Thoracic aorta (tissue), 2 donors: ENCODE measurements around the gene TFAP2C. TPM values are rescaled to one million over a fixed set of nuclear protein-coding genes. Genes with fewer than 3 reads are reported as not detected.

Source experiments
- ATAC-seq: fragments of 150-250 bp; one replicate; pipeline ENCODE4 v1.8.0; 2017; ENCODE audit warnings: low read depth; ENCODE audit not compliant: insufficient number of reproducible peaks, low FRiP score
- DNase-seq: peaks from one replicate; pipeline ENCODE4 v3.0.0-alpha.2; 2020; ENCODE audit warnings: low spot score
- H3K27ac ChIP-seq, 2 donors: fragments of 200-600 bp; sonication (generic); 1 replicate in 1 of 2; 2 replicates in 1 of 2; pipeline ENCODE4 v1.5.1; 2016; ENCODE audit warnings: mild to moderate bottlenecking in 2 of 2, moderate library complexity in 2 of 2
- H3K27me3 ChIP-seq: fragments of 200-600 bp; sonication (generic); replicated peaks from 2 replicates; pipeline ENCODE4 v1.6.0; 2016; ENCODE audit warnings: mild to moderate bottlenecking; ENCODE audit not compliant: insufficient read depth
- H3K36me3 ChIP-seq: fragments of 200-600 bp; sonication (generic); one replicate; pipeline ENCODE4 v1.5.1; 2016
- H3K4me1 ChIP-seq, 2 donors: fragments of 200-600 bp; sonication (generic); 1 replicate in 1 of 2; 2 replicates in 1 of 2; pipeline versions ENCODE4 v1.5.1 to v1.6.0; 2016; ENCODE audit warnings: low read depth in 2 of 2, mild to moderate bottlenecking in 1 of 2; ENCODE audit not compliant: control insufficient read depth in 1 of 2
- H3K4me3 ChIP-seq: fragments of 200-600 bp; sonication (generic); 2 replicates; pipeline ENCODE4 v1.5.1; 2016; ENCODE audit warnings: mild to moderate bottlenecking
- H3K9me3 ChIP-seq: fragments of 200-600 bp; sonication (generic); 2 replicates; pipeline ENCODE4 v1.5.1; 2016
- total RNA-seq, 2 donors: library from RNA; depleted of rRNA; stranded (reverse); fragments of >200 nt; gene quantifications; one replicate each; pipeline versions ENCODE4 v1.1.0 to v1.2.3, GENCODE V29; 2016
- TF ChIP-seq, protein P1 (sequence below): fragments of 200-600 bp; sonication (generic); IDR thresholded peaks from one replicate; pipeline ENCODE4 v1.5.1; 2019; ENCODE audit warnings: antibody characterized with exemption

The TFAP2C gene
- total RNA-seq, 2 donors from 2014 or later, result 0.49 to 2.0 TPM

DNA sequence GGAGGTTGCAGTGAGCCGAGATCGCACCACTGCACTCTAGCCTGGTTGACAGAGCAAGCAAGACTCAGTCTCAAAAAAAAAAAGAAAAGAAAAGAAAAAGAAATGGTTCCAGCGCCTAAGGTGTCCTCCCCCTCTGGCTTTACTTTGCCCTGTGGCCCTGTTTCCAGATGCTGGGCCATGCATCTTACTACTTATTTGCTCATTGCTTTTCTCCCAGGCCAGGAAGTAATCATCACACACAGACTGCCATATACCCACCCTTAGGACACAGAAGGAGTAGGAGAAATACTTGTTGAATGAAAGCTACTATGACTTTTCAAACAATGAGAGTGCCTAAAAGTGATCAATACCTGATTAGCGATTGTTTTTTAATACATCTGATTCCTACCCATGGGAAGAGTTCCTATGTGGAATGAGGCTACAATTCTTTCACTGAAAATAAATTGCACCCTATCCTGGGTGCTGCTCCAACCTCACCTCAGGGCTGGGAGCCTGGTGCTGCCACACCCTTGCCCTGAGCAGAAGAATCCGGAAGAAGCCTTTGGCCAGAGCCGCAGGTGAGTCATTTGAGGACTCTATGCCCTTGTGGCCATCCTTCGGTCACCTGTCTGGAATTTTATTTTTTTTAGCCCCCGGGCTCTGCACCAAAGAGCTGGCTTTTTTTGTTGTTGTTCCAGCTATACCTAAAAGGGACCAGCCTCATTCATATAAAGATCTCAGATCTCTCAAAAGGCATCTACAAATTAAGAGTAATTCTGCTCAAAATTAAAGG is 22.7 kb upstream of the TFAP2C start:
- H3K36me3 ChIP-seq, result no peaks in the 10 kb centered on the region
- H3K4me1 ChIP-seq, result no peaks in the 10 kb centered on the region
- no peaks in the 10 kb centered on the region for H3K27me3 ChIP-seq
- no peak overlapping the region for H3K27ac ChIP-seq
- ATAC-seq (no peak), DNase-seq (no peak)
- TF ChIP-seq, protein P1, sequence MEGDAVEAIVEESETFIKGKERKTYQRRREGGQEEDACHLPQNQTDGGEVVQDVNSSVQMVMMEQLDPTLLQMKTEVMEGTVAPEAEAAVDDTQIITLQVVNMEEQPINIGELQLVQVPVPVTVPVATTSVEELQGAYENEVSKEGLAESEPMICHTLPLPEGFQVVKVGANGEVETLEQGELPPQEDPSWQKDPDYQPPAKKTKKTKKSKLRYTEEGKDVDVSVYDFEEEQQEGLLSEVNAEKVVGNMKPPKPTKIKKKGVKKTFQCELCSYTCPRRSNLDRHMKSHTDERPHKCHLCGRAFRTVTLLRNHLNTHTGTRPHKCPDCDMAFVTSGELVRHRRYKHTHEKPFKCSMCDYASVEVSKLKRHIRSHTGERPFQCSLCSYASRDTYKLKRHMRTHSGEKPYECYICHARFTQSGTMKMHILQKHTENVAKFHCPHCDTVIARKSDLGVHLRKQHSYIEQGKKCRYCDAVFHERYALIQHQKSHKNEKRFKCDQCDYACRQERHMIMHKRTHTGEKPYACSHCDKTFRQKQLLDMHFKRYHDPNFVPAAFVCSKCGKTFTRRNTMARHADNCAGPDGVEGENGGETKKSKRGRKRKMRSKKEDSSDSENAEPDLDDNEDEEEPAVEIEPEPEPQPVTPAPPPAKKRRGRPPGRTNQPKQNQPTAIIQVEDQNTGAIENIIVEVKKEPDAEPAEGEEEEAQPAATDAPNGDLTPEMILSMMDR, result no peak
- no peak overlapping the region for H3K4me3 ChIP-seq
- H3K9me3 ChIP-seq, result no peaks in the 10 kb centered on the region

DNA sequence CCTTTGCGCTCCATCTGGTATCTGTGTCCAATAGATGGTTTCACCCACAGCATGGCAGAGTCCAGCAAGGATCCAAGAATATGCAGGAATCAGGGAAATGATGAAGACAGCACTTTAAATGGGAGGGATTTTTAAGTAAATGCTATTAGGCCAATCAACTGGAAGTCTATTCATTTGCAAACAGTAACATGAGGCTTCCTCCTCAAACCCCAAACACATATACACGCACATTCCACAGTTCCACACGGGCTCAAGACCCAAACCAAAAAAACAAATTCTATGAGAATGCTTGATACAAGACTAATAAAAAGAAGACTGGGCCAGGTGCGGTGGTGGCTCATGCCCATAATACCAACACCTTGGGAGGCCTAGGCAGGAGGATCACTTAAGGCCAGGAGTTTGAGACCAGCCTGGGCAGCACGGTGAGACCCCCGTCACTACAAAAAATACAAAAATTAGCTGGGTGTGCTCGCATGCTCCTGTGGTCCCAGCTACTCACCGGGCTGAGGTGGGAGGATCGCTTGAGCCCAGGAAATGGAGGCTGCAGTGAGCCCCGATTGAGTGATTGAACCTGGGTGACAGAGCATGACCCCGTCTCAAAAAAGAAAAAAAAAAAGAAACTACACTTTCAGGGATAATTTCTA is 21.9 kb upstream of the TFAP2C start:
- no peak for ATAC-seq
- H3K4me3 ChIP-seq, result no peak overlapping the region
- H3K4me1 ChIP-seq, result no peaks in the 10 kb centered on the region
- no peaks in the 10 kb centered on the region for H3K27me3 ChIP-seq
- no peak overlapping the region for H3K27ac ChIP-seq
- TF ChIP-seq, protein P1, result no peak
- H3K9me3 ChIP-seq, result no peaks in the 10 kb centered on the region
- H3K36me3 ChIP-seq, result no peaks in the 10 kb centered on the region
- no peak for DNase-seq

DNA sequence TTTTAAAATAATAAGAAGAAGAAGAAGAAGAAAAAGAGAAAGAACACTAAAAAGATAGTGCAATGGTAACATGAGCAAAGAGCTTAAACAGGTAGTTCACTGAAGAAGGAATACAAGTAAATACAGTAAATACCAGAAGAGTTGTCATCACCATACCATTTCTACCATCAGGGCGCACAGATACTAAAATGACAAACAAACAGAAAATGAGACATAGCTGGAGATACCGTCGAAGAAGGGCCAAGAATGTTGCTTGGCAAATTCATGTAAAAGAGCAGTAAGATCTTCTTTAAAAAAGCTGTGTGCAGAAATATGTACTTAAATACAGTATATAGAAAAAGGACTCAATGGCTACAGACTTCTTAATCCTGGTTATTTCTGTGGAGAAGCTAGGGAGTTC is 20.7 kb upstream of the TFAP2C start:
- DNase-seq (no peak), ATAC-seq (no peak)
- Histone ChIP-seq H3K4me3 (no peak overlapping the region), H3K36me3 (no peaks in the 10 kb centered on the region), H3K27me3 (no peaks in the 10 kb centered on the region), H3K4me1 (no peaks in the 10 kb centered on the region), H3K27ac (no peak overlapping the region), H3K9me3 (no peaks in the 10 kb centered on the region)
- TF ChIP-seq, protein P1, result no peak

DNA sequence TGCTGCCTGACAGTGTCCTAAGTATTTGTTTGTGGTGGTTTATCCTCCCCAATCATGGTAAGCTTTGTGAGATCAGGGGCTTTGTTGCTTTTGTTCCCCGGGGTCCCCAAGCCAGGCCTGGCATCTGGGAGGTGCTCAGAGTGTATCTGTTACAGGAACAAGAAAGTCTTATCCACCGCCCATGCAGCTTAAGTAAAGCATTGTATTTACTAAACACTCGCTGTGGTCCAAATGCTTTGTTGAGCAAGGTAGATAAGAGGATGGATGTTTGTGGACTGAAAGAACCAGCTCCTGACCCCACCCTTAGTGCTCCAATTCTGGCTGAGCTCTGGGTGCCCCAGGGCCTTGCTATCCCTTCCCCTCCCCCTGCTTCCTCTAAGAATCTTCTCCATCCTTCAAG is 19.8 kb upstream of the TFAP2C start:
- no peak for DNase-seq
- no peaks in the 10 kb centered on the region for H3K9me3 ChIP-seq
- H3K4me1 ChIP-seq, result no peaks in the 10 kb centered on the region
- H3K4me3 ChIP-seq, result no peak overlapping the region
- no peak overlapping the region for H3K27ac ChIP-seq
- no peaks in the 10 kb centered on the region for H3K27me3 ChIP-seq
- ATAC-seq, result no peak
- TF ChIP-seq, protein P1, result no peak
- H3K36me3 ChIP-seq, result no peaks in the 10 kb centered on the region

DNA sequence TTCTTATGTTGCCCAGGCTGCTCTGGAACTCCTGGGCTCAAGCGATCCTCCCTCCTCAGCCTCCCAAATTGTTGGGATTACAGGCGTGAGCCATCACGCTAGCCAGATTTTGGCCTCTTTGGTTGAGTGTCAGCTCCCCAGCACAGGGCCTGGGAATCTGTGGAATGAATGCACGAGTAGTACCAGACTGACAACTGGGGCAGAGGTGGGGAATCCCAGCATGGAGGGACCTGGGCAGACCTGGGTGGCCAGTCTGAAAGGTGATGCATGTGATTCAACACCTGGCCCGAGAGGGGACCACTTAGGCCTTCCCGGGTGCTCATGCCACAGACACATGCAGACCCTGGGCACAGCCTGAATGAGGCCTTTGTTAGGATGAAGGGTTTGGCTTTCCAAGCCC is 19.0 kb upstream of the TFAP2C start:
- Histone ChIP-seq H3K27me3 (no peaks in the 10 kb centered on the region), H3K4me1 (no peaks in the 10 kb centered on the region), H3K9me3 (no peaks in the 10 kb centered on the region), H3K4me3 (no peak overlapping the region), H3K36me3 (no peaks in the 10 kb centered on the region), H3K27ac (no peak overlapping the region)
- DNase-seq (no peak), ATAC-seq (no peak)
- TF ChIP-seq, protein P1, result no peak
